Ramos (cell line): Measurements from ENCODE around the gene LDB2.
"Not testable (repeated sequence)": the region's sequence is repeated elsewhere in the genome, so short reads cannot be mapped to it uniquely, and the experiment has no call there.

Source experiments
- in situ Hi-C: fragments of 300-500 bp; cut with MboI; formaldehyde crosslinking; loops from one replicate; pipeline ENCODE4 v1.14.3; 2022; ENCODE audit warnings: low sequenced_read_pairs; ENCODE audit not compliant: unreplicated experiment

The LDB2 gene

GRCh38 chr4:16530688-16531635 lies 367.5 kb downstream of the LDB2 start:
- in situ Hi-C loops: no loop called here

- in situ Hi-C loops: no loop called here
Measured at GRCh38 chr4:16524911-16525554, 373.4 kb downstream of the LDB2 start.

- in situ Hi-C loops: no loop called here
Measured at GRCh38 chr4:16524406-16524805, 374.0 kb downstream of the LDB2 start.

GRCh38 chr4:16523526-16523925 lies 374.9 kb downstream of the LDB2 start:
- in situ Hi-C loops: not testable (repeated sequence)

- in situ Hi-C loops: no loop called here
Measured at GRCh38 chr4:16521156-16521915, 377.1 kb downstream of the LDB2 start.

- in situ Hi-C loops: no loop called here
Measured at GRCh38 chr4:16516796-16517439, 381.5 kb downstream of the LDB2 start.

GRCh38 chr4:16513876-16514275 lies 384.6 kb downstream of the LDB2 start:
- in situ Hi-C loops: no loop called here

GRCh38 chr4:16508968-16509367 lies 389.5 kb downstream of the LDB2 start:
- in situ Hi-C loops: no loop called here

GRCh38 chr4:16505726-16506125 lies 392.7 kb downstream of the LDB2 start:
- in situ Hi-C loops: no loop called here

GRCh38 chr4:16505267-16505666 lies 393.2 kb downstream of the LDB2 start:
- in situ Hi-C loops: no loop called here

GRCh38 chr4:16503421-16504100 lies 394.9 kb downstream of the LDB2 start:
- in situ Hi-C loops: no loop called here

GRCh38 chr4:16498978-16499377 lies 399.5 kb downstream of the LDB2 start:
- in situ Hi-C loops: no loop called here

GRCh38 chr4:16496501-16496900 lies 401.9 kb downstream of the LDB2 start:
- in situ Hi-C loops: no loop called here

- in situ Hi-C loops: no loop called here
Measured at GRCh38 chr4:16492872-16493271, 405.6 kb downstream of the LDB2 start.

GRCh38 chr4:16489226-16489625 lies 409.2 kb downstream of the LDB2 start:
- in situ Hi-C loops: no loop called here

GRCh38 chr4:16488084-16488483 lies 410.4 kb downstream of the LDB2 start:
- in situ Hi-C loops: no loop called here

GRCh38 chr4:16484711-16485110 lies 413.7 kb downstream of the LDB2 start:
- in situ Hi-C loops: no loop called here

- in situ Hi-C loops: no loop called here
Measured at GRCh38 chr4:16483540-16483939, 414.9 kb downstream of the LDB2 start.

- in situ Hi-C loops: no loop called here
Measured at GRCh38 chr4:16480011-16480410, 418.4 kb downstream of the LDB2 start.

GRCh38 chr4:16472537-16472936 lies 425.9 kb downstream of the LDB2 start:
- in situ Hi-C loops: no loop called here
